Neutrophil (primary cell): ENCODE measurements around the gene MIX23.

Source experiments
- H3K27ac ChIP-seq: fragments of 200-600 bp; sonication (generic); 2 replicates; pipeline ENCODE4 v1.5.1; 2016; ENCODE audit warnings: mild to moderate bottlenecking, moderate library complexity
- H3K27me3 ChIP-seq: fragments of 200-600 bp; sonication (generic); 2 replicates; pipeline ENCODE4 v1.6.0; 2016; ENCODE audit warnings: mild to moderate bottlenecking
- H3K36me3 ChIP-seq: fragments of 200-600 bp; sonication (generic); 2 replicates; pipeline ENCODE4 v1.5.1; 2017
- H3K4me1 ChIP-seq, 2 experiments: fragments of 200-600 bp in 1 of 2; sonication (generic) in 1 of 2; 1 replicate in 1 of 2; 2 replicates in 1 of 2; pipeline versions ENCODE4 v1.5.1 to v1.6.1; 2013 to 2016; ENCODE audit warnings: low read depth in 1 of 2, low read length in 1 of 2, mild to moderate bottlenecking in 1 of 2, moderate library complexity in 1 of 2; ENCODE audit not compliant: control insufficient read depth in 1 of 2, insufficient read depth in 1 of 2
- H3K4me3 ChIP-seq, 2 experiments: fragments of 200-600 bp in 1 of 2; sonication (generic) in 1 of 2; 1 replicate in 1 of 2; 2 replicates in 1 of 2; pipeline ENCODE4 v1.5.1; 2013 to 2016; ENCODE audit warnings: low read depth in 1 of 2, low read length in 1 of 2, mild to moderate bottlenecking in 1 of 2, moderate library complexity in 1 of 2
- H3K9me3 ChIP-seq: fragments of 200-600 bp; sonication (generic); 2 replicates; pipeline ENCODE4 v1.5.1; 2016
- CTCF ChIP-seq: fragments of 200-600 bp; sonication (generic); IDR thresholded peaks from 2 replicates; pipeline ENCODE4 v1.5.1; 2016; ENCODE audit warnings: antibody characterized with exemption

MIX23 gene

GRCh38 chr3:122331886-122332285 is 51.1 kb downstream of the MIX23 start:
- peaks cover 22 to 38% of the 10 kb centered on the region in 2 experiments for H3K4me1 ChIP-seq
- no peaks in the 10 kb centered on the region for H3K27me3 ChIP-seq
- no peak overlapping the region for H3K4me3 ChIP-seq
- H3K36me3 ChIP-seq = peaks cover 62% of the 10 kb centered on the region
- peak overlapping the region; percentile 43 for H3K27ac ChIP-seq
- no peaks in the 10 kb centered on the region for H3K9me3 ChIP-seq
- no peak for TF ChIP-seq CTCF

GRCh38 chr3:122325769-122326168 is 57.3 kb downstream of the MIX23 start:
- no peaks in the 10 kb centered on the region for H3K27me3 ChIP-seq
- H3K36me3 ChIP-seq = peaks cover 12% of the 10 kb centered on the region
- peaks cover 57 to 58% of the 10 kb centered on the region in 2 experiments for H3K4me1 ChIP-seq
- peak overlapping the region; percentile 90 for H3K27ac ChIP-seq
- peak overlapping the region; percentile 67 to 89 for H3K4me3 ChIP-seq
- no peak for TF ChIP-seq CTCF
- no peaks in the 10 kb centered on the region for H3K9me3 ChIP-seq

- H3K4me1 ChIP-seq = peaks cover 51 to 57% of the 10 kb centered on the region in 2 experiments
- H3K9me3 ChIP-seq = no peaks in the 10 kb centered on the region
- peak within 1 kb of the TSS; percentile 67 to 89 for H3K4me3 ChIP-seq
- peak within 1 kb of the TSS; percentile 90 for H3K27ac ChIP-seq
- no peaks in the 10 kb centered on the region for H3K27me3 ChIP-seq
- TF ChIP-seq CTCF = no peak
- peaks cover 3% of the 10 kb centered on the region for H3K36me3 ChIP-seq
These were observed 58.1 kb downstream of the MIX23 start, which contains the start of gene CSTA for GRCh38 chr3:122324871-122325323. TSS of gene CSTA (plus strand) at chr3:122325248. CDS start at chr3:122325293, 45 bp downstream.

- Histone ChIP-seq H3K36me3 (no peaks in the 10 kb centered on the region), H3K27ac (peak overlapping the region; percentile 71), H3K9me3 (no peaks in the 10 kb centered on the region), H3K27me3 (no peaks in the 10 kb centered on the region), H3K4me1 (peaks cover 40 to 54% of the 10 kb centered on the region in 2 experiments), H3K4me3 (no peak overlapping the region)
- no peak for TF ChIP-seq CTCF
These were observed 60.6 kb downstream of the MIX23 start for GRCh38 chr3:122322095-122323075.

- H3K27ac ChIP-seq = no peak overlapping the region
- peaks cover 23 to 34% of the 10 kb centered on the region in 2 experiments for H3K4me1 ChIP-seq
- H3K4me3 ChIP-seq = no peak overlapping the region
- no peaks in the 10 kb centered on the region for H3K9me3 ChIP-seq
- no peaks in the 10 kb centered on the region for H3K27me3 ChIP-seq
- TF ChIP-seq CTCF = no peak
- H3K36me3 ChIP-seq = no peaks in the 10 kb centered on the region
These were observed 64.4 kb downstream of the MIX23 start for GRCh38 chr3:122318620-122319019.
